Bronchial epithelial cell (primary cell): ENCODE measurements around the gene PDS5A. TPM values are rescaled to one million over a fixed set of nuclear protein-coding genes. Genes with fewer than 3 reads are reported as not detected.
"Not testable (repeated sequence)": the region's sequence is repeated elsewhere in the genome, so short reads cannot be mapped to it uniquely, and the experiment has no call there.

ENCODE experiments used
- DNase-seq: peaks from one replicate; pipeline ENCODE4 v3.0.0-alpha.2; 2010; ENCODE audit warnings: low read depth
- FAIRE-seq: peaks from 2 replicates; lab custom pipeline; 2011; peaks lifted over from hg19 to GRCh38; lab: Jason Lieb, UNC
- H3K27me3 ChIP-seq: 2 replicates; pipeline ENCODE4 v1.5.1; 2011; ENCODE audit warnings: low read length; ENCODE audit not compliant: control insufficient read depth, insufficient read depth
- H3K36me3 ChIP-seq: 2 replicates; pipeline ENCODE4 v1.5.1; 2011; ENCODE audit warnings: low read length; ENCODE audit not compliant: control insufficient read depth, insufficient read depth
- H3K4me3 ChIP-seq: 2 replicates; pipeline ENCODE4 v1.5.1; 2011; ENCODE audit warnings: mild to moderate bottlenecking, low read depth, low read length, control low read depth
- CTCF ChIP-seq: IDR thresholded peaks from 2 replicates; pipeline ENCODE4 v1.5.1; 2011; ENCODE audit warnings: mild to moderate bottlenecking, moderate library complexity, low read length, control low read depth, inconsistent platforms; ENCODE audit not compliant: insufficient read depth, severe bottlenecking
- total RNA-seq: library from RNA; depleted of rRNA; stranded (reverse); fragments of >200 nt; gene quantifications from 2 replicates; pipeline ENCODE4 v1.2.1, GENCODE V29; 2014

PDS5A gene
- total RNA-seq, 1 donor from 2014 or later: 51.9 TPM

GRCh38 chr4:39922399-39922798, 55.3 kb downstream of the PDS5A start:
- no peak for FAIRE-seq
- TF ChIP-seq CTCF: no peak
- H3K27me3 ChIP-seq: no peaks in the 10 kb centered on the region
- no peak for DNase-seq
- H3K36me3 ChIP-seq: peaks cover 3% of the 10 kb centered on the region
- no peak overlapping the region for H3K4me3 ChIP-seq

- no peak for FAIRE-seq
- no peak for TF ChIP-seq CTCF
- H3K4me3 ChIP-seq: no peak overlapping the region
- peaks cover 6% of the 10 kb centered on the region for H3K36me3 ChIP-seq
- DNase-seq: no peak
- no peaks in the 10 kb centered on the region for H3K27me3 ChIP-seq
These were observed 64.2 kb downstream of the PDS5A start for GRCh38 chr4:39913471-39913870.

GRCh38 chr4:39910064-39910463, 67.6 kb downstream of the PDS5A start:
- peak; percentile 22 for DNase-seq
- FAIRE-seq: no peak
- Histone ChIP-seq H3K4me3 (no peak overlapping the region), H3K27me3 (no peaks in the 10 kb centered on the region), H3K36me3 (peaks cover 5% of the 10 kb centered on the region)
- TF ChIP-seq CTCF: no peak

- no peak for TF ChIP-seq CTCF
- no peak for FAIRE-seq
- no peak for DNase-seq
- H3K27me3 ChIP-seq: no peaks in the 10 kb centered on the region
- H3K36me3 ChIP-seq: peaks cover 7% of the 10 kb centered on the region
- no peak overlapping the region for H3K4me3 ChIP-seq
These were observed 69.4 kb downstream of the PDS5A start for GRCh38 chr4:39908284-39908683.

- Histone ChIP-seq H3K36me3 (peaks cover 8% of the 10 kb centered on the region), H3K4me3 (no peak overlapping the region), H3K27me3 (no peaks in the 10 kb centered on the region)
- DNase-seq (no peak), FAIRE-seq (no peak)
- no peak for TF ChIP-seq CTCF
These were observed 72.1 kb downstream of the PDS5A start for GRCh38 chr4:39905656-39906055.

GRCh38 chr4:39905019-39905418, 72.7 kb downstream of the PDS5A start:
- H3K36me3 ChIP-seq, H3K27me3 ChIP-seq, FAIRE-seq, DNase-seq, H3K4me3 ChIP-seq: not testable (repeated sequence)
